ENCODE results near the gene MAP3K13.

- TF ChIP-seq CTCF (IDR thresholded peaks at IDR 0.05) = no peak
- no peak for TF ChIP-seq EP300 (IDR thresholded peaks at IDR 0.05)
Measured at GRCh38 chr3:185403002-185403401, 40.1 kb downstream of the MAP3K13 start.
